GM21786 (cell line): ENCODE results near the gene STX11.

Source experiments
- ATAC-seq: cut with Tn5 transposase; IDR thresholded peaks from one replicate; pipeline ENCODE4 v1.9.1; 2021; ENCODE audit not compliant: unreplicated experiment

The STX11 gene

DNA sequence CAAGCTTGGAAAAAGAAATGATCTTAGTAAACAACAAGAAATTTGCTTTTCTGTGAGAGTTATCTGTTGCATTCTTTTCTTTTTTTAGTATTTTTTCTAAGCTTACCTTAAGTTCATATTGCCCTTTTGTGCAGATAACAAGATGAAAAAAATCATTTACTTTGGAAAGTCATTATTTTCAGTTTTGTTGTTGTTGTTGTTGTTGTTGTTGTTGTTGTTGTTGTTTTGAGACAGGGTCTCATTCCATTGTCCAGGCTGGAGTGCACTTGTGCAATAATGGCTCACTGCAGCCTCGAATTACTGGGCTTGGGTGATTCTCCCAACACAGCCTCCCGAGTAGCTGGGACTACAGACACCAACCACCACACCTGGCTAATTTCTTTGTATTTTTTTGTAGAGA, 8.8 kb upstream of the STX11 start:
- no peak for ATAC-seq

DNA sequence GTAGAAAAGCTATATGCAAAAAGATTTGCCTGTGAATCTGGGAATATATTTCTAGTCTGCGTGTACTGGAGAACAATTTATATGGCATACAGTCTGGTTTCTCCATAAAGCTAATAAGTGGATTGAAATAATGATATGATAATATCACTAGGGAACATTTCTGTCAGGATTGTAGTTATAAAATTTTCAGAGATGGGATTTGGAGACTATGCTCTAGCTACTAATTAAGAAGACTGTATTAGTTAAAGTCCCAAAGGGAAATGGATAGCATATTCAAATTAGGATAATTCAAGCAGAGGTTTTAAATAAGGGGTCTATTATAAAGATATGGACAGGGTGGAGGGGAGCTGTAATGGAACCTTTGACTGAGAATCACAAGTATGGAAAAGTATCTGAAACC, 7.2 kb upstream of the STX11 start:
- no peak for ATAC-seq

DNA sequence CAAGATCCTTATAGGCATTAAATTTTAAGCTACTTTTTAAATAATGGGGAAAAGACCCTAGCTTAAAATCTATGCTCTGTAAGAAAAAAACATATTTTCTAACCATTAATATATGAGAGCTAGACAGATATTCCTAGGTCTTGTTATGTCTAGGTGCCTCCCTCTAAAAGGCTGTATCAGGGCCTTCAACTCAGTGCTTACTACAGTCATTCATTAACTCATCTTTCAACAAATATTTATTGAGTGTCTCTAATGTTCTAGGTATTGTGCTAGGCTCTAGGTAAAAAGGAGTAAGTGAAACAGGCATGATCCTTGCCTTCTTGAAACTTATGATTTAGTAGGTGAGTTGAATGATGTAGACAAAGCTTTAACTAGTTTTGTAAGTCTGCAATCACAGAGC, 6.4 kb upstream of the STX11 start:
- no peak for ATAC-seq

DNA sequence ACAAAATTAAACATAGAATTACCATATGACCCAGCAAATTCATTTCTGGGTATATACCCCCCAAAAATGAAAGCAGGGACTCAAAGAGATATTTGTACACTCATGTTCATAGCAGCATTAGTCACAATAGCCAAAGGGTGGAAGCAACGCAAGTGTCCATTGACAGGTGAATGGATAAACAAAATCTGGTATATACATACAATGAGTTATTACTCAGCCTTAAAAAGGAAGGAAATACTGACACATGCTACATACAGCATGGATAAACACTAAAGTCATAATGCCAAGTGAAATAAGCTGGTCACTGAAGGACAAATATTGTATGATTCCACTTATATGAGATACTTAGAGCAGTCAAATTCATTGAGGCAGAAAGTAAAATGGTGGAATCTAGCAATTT, 5.3 kb upstream of the STX11 start:
- no peak for ATAC-seq

DNA sequence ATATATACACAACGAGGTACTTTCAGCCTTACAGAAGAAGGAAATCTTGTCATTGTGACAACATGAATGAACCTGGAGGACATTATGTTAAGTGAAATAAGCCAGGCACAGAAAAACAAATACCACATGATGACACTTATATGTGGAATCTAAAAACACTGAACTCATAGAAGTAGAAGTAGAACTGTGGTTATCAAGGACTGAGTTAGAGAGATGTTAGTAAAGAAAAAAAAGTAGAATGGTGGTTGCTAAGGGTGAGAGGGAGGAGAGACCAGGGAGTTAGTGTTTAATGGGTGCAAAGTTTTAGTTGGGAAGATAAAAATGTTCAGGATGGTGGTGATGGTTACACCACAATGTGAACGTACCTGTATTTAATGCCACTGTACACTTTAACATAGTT, 4.8 kb upstream of the STX11 start:
- no peak for ATAC-seq

DNA sequence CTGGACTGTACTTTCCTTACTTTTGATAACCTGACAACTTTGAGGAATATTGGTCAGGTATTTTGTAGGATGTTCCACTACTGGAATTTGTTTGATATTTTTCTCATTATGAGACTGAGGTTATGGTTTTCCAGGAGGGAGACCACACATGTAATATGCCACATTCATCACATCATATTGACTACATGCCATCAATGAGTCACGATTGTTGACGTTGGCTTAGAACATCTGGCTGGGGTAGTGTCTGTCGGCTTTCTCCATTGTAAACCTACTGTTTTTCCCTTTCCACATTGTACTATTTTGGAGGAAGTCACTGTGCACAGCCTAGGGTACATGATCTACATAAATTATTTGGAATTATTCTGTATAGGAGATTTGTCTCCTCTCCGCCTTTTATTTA, 1.4 kb upstream of the STX11 start:
- ATAC-seq = no peak

DNA sequence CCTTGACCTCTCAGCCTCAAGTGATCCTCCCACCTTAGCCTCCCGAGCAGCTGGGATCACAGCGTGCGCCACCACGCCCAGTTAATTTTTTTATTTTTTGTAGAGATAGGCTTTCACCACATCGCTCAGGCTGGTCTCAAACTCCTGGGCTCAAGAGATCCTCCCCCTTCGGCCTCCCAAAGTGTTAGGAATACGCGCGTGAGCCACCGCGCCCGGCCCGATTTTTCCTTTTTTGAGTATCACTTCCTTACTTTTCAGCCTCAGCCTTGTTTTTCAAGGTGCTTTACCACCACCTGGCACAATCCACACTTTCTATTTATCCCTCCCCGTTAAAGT, 791 bp upstream of the STX11 start:
- no peak for ATAC-seq

DNA sequence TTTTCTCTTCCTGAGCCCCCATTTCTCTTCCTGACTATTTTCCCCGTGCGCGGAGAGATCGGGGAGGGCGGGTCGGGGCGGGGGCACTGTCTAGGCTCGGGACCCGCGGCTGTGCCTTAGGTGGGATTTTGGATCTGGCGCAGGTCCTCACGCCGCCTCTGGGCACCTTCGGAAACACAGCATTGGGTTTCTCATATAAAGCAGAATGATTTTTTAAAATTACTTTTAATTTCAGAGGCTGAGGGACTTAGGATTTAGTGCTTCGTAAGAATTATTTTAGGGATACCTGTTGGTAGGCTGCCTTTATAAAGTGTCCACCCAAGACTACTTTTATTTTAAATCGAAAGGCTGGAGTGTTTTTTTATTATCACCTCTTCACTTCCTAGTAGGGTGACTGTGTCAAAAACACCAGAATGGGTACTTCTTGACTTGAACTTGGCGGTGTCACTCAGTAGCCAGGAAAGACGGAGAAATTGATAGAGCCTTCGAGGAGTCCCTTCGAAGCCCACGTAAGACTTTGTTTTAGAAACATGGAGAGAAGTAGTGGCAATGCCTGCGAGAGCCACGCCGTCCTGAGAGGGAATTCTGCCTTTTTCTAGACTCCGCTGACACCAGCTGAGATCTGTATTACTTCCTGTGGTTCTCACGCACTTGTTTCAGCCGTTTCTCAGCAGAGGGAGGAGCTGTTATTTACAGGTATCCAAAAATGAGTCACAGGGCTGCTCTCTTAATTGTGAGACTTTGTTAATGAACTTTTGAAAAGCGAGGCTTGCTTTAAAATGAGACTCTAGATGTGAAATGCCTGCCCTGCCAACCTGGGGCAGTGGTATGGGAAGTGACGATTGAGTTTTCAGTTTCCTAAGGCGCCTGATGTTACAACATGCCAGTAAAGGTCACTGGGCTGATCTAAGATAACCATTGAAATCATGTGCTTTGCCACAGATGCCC, 667 bp downstream of the STX11 start:
- peak; percentile 60 for ATAC-seq

DNA sequence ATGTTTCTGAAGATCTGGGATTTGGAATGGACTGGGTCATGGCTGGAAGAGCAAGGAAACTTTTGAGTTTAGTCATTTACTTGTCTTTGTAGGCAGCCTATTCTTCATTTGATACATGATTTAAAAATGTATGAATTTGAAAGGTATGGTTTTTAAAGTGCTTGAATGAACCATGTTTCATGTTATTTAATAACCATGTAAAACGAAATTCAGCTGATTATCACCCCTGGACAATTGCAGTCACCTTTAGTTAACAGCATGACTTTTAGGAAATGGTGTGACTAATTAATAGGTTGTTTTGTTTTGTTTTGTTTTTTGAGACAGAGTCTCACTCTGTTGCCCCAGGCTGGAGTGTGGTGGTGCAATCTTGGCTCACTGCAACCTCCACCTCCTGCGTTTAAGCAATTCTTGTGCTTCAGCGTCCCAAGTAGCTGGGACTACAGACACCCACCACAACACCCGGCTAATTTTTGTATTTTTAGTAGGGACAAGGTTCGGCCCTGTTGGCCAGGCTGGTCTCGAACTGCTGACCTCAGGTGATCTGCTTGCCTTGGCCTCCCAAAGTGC, 2.1 kb downstream of the STX11 start:
- ATAC-seq = no peak

DNA sequence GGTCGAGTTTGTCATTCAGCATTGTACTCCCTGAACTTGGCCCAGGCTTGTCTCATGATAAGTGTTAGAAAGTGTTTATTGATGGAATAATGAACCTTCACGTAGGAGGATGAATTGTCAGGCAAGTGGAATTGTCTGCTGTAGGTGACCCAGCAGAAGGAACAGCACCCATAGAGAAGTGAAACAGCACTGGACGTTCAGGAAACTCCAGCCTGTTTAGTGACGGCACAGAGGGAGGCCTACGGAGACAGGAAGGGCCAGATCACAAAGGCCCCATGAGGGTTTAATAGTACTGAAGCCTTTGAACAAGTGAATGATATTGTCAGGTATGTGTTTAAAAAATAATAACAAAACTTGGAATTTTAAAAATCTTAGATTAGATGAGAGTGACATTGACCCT, 2.9 kb downstream of the STX11 start:
- ATAC-seq = peak; percentile 13

DNA sequence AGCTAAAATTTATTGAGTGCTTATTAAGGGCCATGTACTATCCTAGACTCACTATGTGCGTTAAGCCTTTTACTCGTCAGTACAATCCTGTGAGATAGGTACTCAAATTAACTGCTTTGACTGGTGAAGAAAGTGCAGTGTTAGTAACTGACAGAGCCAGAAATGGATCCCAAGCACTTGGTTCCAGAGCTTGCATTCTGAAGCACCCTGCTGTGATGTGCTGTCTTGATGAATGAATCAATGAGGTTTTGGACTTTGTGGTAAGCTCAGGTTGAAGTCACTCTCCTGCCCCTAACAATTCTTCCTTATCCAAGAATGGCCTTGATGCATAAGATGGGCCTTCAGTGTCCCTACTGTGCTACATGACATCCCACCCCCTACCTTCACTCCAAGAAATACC, 3.7 kb downstream of the STX11 start:
- ATAC-seq = no peak

DNA sequence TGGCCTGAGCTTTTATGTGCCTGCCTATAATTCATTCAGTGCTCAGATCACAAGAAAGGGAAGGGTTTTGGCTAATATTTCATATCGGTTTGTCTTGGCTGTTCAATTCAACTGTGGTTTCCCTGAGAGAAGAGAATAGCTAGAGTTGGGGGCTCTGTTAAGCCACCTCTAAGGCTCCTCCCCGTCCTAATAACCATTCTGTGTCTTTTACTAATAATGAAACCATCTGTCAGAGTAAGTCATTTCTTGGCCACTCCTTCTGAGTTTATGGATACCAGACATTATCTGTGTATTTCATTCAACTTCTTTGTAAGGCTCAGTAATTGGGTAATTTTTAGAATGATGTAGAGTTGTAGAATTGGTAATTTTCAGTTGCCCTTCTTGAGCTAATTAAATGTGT, 5.2 kb downstream of the STX11 start:
- peak; percentile 57 for ATAC-seq

DNA sequence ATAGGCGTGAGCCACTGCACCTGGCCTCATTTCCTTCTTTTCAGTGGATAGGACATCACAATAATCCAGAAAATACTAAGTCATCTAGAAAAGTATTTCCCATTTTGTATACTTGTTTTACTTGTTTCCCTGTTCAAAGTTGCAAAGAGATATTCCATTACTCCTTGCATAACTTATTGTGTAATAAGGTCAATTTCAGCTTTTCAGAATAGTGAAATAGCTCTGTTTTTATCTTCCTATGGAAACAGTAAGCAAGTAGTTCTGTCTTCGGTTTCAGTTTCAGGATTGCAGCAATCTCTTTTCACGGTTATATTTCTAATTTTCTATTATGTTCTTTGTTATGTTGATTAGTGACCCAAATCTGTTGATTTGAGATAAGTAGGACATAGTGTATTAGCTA, 6.0 kb downstream of the STX11 start:
- no peak for ATAC-seq

DNA sequence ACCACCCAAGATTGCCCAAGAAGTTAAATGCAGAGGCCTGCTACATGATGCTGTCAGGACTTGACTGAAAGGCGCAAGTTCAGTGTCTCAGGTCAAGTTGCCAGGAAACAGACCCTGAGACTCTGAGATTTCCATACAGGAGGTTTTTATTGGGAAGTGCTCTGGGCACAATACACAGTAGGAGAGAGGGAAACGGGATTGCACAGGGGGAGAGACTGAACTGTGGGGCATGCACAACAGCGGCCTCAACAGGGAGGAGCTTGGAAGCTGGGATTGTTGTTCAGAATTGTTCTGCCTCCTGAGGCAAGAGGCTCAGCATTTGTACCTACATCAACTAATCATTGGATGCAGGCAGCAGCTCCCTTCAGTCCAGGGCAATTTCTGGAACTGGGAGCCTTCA, 6.7 kb downstream of the STX11 start:
- no peak for ATAC-seq

DNA sequence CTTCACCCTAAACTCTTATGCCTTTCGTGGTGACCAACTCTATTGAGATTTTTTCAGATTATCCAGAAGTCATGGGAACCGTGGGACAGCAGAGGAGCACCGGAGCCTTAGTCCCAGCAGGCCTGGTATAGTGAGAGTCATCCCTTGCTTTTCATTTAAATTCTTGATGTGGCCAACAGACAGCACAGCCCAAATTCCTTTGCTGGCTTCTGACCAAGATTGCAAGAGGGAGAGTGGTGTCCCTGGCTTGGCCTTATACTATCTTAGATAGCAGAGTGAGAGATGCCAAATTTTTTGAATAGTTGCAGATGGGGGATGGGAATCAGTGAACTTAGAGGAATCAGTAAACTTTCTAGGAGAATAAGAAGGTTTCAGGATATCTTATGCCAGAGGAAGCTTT, 7.8 kb downstream of the STX11 start:
- no peak for ATAC-seq

DNA sequence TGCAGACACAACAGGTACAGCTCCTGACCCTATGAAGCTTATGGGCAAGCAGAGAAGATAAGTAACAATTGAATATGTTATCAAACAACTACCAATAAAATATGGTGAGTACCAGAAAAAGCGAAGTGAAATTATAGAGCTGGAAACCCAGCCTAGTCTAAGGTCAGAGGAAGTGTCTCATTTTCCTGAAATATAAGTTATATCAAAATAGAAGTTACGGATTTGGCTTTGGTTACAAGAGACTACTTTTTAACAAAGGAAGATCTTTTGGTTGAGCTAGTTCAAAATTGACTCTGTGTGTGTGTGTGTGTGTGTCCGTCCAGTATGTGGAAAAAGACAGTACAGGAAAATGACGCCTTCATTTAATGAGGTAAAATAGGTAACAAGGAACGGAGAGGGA, 8.9 kb downstream of the STX11 start:
- ATAC-seq = no peak

DNA sequence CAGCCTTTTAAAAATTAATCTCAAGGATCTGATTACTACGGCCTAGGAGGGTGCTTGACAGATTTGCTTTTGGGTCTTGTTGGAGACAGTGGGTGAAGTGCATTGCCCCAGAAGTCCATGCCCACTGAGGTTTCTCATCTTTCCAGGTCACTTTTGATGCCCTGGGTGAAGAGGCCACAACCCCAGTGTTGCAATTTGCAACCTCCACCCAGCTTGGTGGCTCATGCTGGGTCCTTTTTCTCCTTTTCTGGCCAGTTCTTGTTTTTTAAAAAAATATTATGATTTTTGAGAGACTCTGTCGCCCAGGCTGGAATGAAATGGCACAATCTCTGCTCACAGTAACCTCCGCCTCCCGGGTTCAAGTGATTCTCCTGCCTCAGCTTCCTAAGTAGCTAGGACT, 9.4 kb downstream of the STX11 start:
- ATAC-seq = no peak

DNA sequence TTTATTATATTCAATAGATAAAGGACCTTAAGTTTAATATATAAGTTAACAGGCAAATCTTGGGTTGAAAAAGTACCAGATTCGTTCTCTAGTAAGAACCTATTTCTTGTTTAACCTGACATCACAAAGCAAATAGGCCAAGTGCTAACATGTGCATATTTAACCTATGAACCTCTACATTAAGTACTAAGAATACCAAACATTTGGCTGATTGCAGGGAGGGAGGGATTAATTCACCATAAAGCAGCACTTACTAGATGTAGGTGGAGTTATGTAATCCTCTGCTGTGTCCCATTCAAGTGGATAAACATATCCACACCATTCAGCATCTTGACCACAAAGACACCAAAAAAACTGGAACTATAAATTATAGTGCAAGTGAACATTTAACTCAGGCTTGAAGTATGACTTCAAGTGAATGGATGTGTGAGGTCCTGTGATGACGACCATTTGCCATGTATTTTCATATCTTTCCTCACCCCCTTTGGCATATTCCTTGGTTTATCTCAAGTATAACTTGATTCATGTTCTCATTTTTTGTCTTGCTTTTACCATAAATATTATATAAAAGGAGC, 10.2 kb downstream of the STX11 start:
- ATAC-seq = no peak

DNA sequence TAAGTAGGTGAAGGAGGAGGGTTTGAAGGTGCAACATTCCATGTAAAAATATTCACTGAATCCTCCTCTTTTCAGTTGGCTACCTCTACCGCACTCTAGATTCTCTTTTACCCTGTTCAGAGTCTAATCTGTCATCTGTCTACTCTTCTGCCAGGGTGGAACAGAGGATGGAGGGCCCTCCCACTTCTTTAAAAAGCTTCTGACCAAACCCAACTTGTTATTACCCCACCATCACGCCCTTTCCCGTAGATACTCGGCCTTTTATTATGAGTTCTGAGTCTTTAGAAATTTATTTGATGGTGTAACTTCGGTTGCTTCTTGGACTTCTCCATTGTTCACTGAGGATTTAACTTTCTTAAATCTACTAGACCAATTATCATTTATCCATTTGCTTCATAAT, 11.7 kb downstream of the STX11 start:
- ATAC-seq = no peak

DNA sequence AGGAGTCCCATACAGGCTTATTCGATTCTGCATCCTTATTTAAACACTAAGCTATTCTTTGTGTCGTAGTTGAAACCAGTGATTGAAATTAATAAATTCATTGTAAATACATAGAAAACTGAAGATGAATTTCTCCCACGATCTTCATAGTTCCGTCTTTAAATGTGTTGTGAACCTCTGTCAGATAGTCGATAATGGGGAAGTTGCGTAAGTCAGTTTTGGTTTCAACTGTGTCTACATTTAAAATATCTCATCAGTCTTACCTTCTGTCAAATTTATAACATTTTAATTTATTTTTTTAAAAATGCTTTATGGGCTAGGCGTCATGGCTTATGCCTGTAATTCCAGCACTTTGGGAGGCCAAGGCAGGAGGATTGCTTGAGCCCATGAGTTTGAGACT, 12.7 kb downstream of the STX11 start:
- ATAC-seq = peak; percentile 86

DNA sequence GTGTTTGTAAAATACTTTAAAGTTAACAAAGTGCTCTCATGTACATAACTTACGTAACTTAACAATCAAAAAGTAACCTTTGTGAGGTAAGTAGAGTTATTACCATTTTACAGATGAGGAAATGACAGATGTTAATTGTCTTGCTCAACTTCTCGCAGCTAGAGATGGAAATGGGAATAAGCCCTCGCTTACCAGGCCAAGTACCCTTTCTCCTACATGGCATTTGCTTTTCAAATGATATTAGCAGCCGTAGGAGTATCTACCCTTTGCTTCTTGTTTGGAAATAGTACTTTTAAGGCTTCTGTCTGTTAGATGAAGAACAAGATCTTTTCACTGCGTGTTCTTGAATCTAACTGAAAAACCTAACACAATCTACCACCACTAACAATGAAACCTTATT, 15.5 kb downstream of the STX11 start:
- ATAC-seq = no peak

DNA sequence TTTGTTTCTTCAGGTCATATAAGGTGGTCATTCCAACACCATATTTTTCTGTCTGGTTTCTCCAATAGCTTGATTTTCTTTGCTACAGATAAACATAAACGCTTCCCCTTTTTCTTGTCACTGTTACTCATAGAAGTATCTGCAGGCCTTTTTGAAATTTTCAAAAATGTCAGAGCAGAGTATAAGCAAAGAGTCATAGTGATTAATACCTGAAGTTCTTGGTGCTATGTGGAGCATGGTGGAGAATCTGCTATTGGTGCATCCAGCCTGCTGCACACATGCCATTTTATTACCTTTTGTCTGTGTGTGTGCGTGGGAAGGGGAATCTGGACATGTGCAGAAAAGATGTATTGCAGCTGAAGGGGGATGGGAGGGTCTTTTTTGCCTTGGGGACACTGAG, 19.7 kb downstream of the STX11 start:
- ATAC-seq = no peak

DNA sequence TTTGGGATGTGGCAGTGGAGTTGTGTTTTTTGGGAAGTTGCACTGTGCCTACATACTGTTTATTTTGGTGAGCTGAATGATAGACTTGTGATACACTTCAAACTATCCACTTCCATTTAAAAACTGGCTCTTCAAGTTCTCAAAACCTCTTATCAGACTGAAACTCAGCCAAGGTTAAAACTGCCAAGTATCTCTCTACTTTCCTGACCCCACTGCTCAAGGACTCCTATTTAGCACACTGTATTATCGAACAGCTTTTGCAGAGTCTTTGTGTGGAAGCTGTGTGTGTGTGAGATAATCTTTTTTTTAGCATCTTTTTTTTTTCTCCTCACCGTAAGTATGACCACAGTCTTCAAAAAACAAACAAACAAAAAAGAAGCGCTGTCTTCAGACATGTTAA, 21.1 kb downstream of the STX11 start:
- ATAC-seq = no peak
